ENCODE measurements around the gene CRMP1.

DNA sequence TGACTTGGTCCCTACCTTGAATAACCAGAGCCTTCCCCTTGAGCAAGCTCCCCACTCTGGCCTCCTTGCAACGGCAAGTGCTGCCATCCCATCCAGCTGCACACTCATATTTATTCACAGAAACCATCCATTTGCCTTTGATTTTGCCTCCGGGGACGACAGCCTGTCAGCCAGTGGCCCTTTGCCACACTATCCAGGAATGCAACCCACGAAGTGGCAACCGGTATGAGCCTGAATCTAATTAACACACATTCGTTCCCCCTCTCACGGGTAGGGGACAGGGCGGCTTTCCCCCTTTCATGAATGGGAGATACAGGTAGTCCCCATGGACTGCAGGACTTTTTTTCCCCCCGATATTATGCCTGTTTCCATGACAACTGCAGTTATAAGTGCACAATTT, 15.5 kb downstream of the CRMP1 start:
- TF ChIP-seq ZNF274 (IDR thresholded peaks at IDR 0.05; ENCODE audit: low read depth, low read length) (no peak), YY1 (IDR thresholded peaks at IDR 0.05; ENCODE audit: insufficient read depth, insufficient read length) (no peak), SUZ12 (IDR thresholded peaks at IDR 0.05; ENCODE audit: extremely low read depth, insufficient read depth, insufficient read length) (no peak)

Measured in NT2/D1 (cell line).